ENCODE data around the gene EEPD1. TPM values are rescaled to one million over a fixed set of nuclear protein-coding genes. Genes with fewer than 3 reads are reported as not detected.

EEPD1 gene
- polyA plus RNA-seq, 1 of the 3 experiments (the other 2 are of a cell fraction): 5.0 TPM

GRCh38 chr7:36346260-36346831, 193.3 kb downstream of the EEPD1 start (continued):
- no peak for TF ChIP-seq TAF1 (IDR thresholded peaks at IDR 0.05; ENCODE audit: borderline replicate concordance, low read depth, low read length)

DNA sequence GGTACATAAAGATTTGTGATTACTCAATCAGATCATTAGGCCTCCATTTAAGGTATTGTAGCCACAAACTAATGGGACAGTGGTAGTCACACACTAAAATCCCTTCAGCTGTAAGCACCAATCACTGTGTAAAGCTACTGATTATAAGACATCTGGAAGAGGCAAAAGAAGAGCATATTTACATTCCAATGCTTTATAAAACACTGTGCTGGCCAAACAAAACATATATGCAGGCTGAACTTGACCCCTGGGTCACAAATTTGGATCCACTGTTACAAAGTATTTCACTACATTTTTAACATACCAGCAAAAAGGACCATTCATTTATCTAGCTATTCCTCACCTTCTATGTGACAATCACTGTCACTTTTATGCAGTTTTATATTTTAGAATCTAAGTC, 195.2 kb downstream of the EEPD1 start:
- TF ChIP-seq SIN3A (IDR thresholded peaks at IDR 0.05; ENCODE audit: borderline replicate concordance, low read depth, low read length): no peak
- peak; percentile 25; the same call in 1 of the 2 replicates for TF ChIP-seq NFIC (IDR thresholded peaks at IDR 0.05; ENCODE audit: borderline replicate concordance)
- no peak for TF ChIP-seq JUND (IDR thresholded peaks at IDR 0.05)
- no peak for TF ChIP-seq EP300 (IDR thresholded peaks at IDR 0.05; ENCODE audit: borderline replicate concordance in 1 of 2, low read depth in 1 of 2, low read length in 1 of 2)
- H3K27ac ChIP-seq (ENCODE audit: low read depth in 2 of 2, low read length in 1 of 2): no peak overlapping the region
- H3F3A ChIP-seq (replicated peaks; ENCODE audit: insufficient read depth): peaks cover 4% of the 10 kb centered on the region
- no peak for DNase-seq
- H3K9ac ChIP-seq: no peak overlapping the region
- H3K9me3 ChIP-seq: no peaks in the 10 kb centered on the region
- no peak overlapping the region; the same call in 1 of the 2 replicates for H3K4me2 ChIP-seq
- CTCF ChIA-PET: interaction anchor here (1.0 to 2.0 kb wide), 3 partner anchors 29 to 372 kb away, joined by 4 to 6 read pairs (median 6); no protein-coding TSS in a partner anchor
- no peaks in the 10 kb centered on the region for H4K20me1 ChIP-seq (ENCODE audit: insufficient read depth)
- H3K36me3 ChIP-seq (replicated peaks in 1 of 2; ENCODE audit: control insufficient read depth in 1 of 2, insufficient read depth in 2 of 2, low read length in 1 of 2): no peaks in the 10 kb centered on the region
- peaks cover 0 to 4% of the 10 kb centered on the region in 2 experiments; a peak in 1 of 4 replicates for H3K4me1 ChIP-seq (ENCODE audit: control insufficient read depth in 1 of 2, insufficient read depth in 2 of 2, low read depth in 1 of 2, low read length in 1 of 2)
- POLR2A ChIA-PET: no interaction called here
- H2AFZ ChIP-seq (ENCODE audit: low read depth): no peak overlapping the region
- no peaks in the 10 kb centered on the region for H3K9me2 ChIP-seq
- H3K79me2 ChIP-seq (ENCODE audit: insufficient read depth): no peaks in the 10 kb centered on the region
- H3K27me3 ChIP-seq (ENCODE audit: insufficient read depth): no peaks in the 10 kb centered on the region
- no peak overlapping the region for H3K4me3 ChIP-seq (ENCODE audit: low read depth in 2 of 2, low read length in 1 of 2)

DNA sequence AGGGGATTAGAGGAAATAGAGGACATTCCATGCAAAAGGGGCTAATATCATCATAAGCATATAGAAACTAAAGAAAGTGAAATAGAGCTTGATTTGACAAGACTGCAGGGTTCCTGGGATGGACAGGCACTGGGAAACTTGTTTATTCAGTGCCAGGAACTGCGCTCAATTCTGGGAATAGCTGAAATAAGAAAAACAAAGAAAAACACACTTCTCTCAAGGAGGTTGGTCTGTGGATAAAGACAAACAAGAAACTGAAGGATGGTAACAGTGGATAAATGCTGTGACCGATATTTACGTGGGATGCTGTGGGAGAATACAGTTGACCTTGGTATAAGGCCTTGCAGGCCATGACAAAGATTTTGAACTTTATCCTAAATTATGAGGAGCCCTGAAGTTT, 195.7 kb downstream of the EEPD1 start:
- Histone ChIP-seq H3K9ac (no peak overlapping the region), H3K4me1 (ENCODE audit: control insufficient read depth in 1 of 2, insufficient read depth in 2 of 2, low read depth in 1 of 2, low read length in 1 of 2) (peaks cover 0 to 4% of the 10 kb centered on the region in 2 experiments; a peak in 1 of 4 replicates), H3K9me2 (no peaks in the 10 kb centered on the region), H4K20me1 (ENCODE audit: insufficient read depth) (no peaks in the 10 kb centered on the region), H3F3A (replicated peaks; ENCODE audit: insufficient read depth) (peaks cover 4% of the 10 kb centered on the region), H3K27ac (ENCODE audit: low read depth in 2 of 2, low read length in 1 of 2) (no peak overlapping the region), H3K4me2 (no peak overlapping the region), H3K9me3 (no peaks in the 10 kb centered on the region), H3K4me3 (ENCODE audit: low read depth in 2 of 2, low read length in 1 of 2) (no peak overlapping the region), H3K79me2 (ENCODE audit: insufficient read depth) (no peaks in the 10 kb centered on the region), H2AFZ (ENCODE audit: low read depth) (no peak overlapping the region), H3K27me3 (ENCODE audit: insufficient read depth) (no peaks in the 10 kb centered on the region), H3K36me3 (replicated peaks in 1 of 2; ENCODE audit: control insufficient read depth in 1 of 2, insufficient read depth in 2 of 2, low read length in 1 of 2) (no peaks in the 10 kb centered on the region)
- 95% methylated on average over 3 of the region's 3 CpGs for WGBS (ENCODE audit: low lambda C conversion rate)
- DNase-seq: no peak
- CTCF ChIA-PET: interaction anchor here (1.0 to 1.6 kb wide), 2 partner anchors 57 to 373 kb away, joined by 4 to 6 read pairs; no protein-coding TSS in a partner anchor
- POLR2A ChIA-PET: no interaction called here
- TF ChIP-seq SIN3A (IDR thresholded peaks at IDR 0.05; ENCODE audit: borderline replicate concordance, low read depth, low read length): no peak
- TF ChIP-seq, protein P1, sequence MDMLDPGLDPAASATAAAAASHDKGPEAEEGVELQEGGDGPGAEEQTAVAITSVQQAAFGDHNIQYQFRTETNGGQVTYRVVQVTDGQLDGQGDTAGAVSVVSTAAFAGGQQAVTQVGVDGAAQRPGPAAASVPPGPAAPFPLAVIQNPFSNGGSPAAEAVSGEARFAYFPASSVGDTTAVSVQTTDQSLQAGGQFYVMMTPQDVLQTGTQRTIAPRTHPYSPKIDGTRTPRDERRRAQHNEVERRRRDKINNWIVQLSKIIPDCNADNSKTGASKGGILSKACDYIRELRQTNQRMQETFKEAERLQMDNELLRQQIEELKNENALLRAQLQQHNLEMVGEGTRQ (IDR thresholded peaks at IDR 0.05; ENCODE audit: borderline replicate concordance, low read depth, low read length): no peak
- TF ChIP-seq REST (IDR thresholded peaks at IDR 0.05; ENCODE audit: low read depth, low read length): no peak
- no peak for TF ChIP-seq TAF1 (IDR thresholded peaks at IDR 0.05; ENCODE audit: borderline replicate concordance, low read depth, low read length)
- TF ChIP-seq RFX5 (IDR thresholded peaks at IDR 0.05; ENCODE audit: low read length): no peak
- no peak for TF ChIP-seq NFIC (IDR thresholded peaks at IDR 0.05; ENCODE audit: borderline replicate concordance)
- no peak for TF ChIP-seq GABPA (IDR thresholded peaks at IDR 0.05; ENCODE audit: low read depth)
- TF ChIP-seq YY1 (IDR thresholded peaks at IDR 0.05; ENCODE audit: low read depth): no peak
- no peak for TF ChIP-seq ZBTB33 (IDR thresholded peaks at IDR 0.05; ENCODE audit: borderline replicate concordance, low read depth)
- no peak for TF ChIP-seq NRF1 (IDR thresholded peaks at IDR 0.05; ENCODE audit: low read depth, low read length)
- TF ChIP-seq RAD21 (IDR thresholded peaks at IDR 0.05; ENCODE audit: low read length): no peak
- TF ChIP-seq FOXM1 (IDR thresholded peaks at IDR 0.05; ENCODE audit: low read depth): no peak
- TF ChIP-seq MEF2A (IDR thresholded peaks at IDR 0.05; ENCODE audit: borderline replicate concordance, low read depth): no peak
- TF ChIP-seq, protein P2, sequence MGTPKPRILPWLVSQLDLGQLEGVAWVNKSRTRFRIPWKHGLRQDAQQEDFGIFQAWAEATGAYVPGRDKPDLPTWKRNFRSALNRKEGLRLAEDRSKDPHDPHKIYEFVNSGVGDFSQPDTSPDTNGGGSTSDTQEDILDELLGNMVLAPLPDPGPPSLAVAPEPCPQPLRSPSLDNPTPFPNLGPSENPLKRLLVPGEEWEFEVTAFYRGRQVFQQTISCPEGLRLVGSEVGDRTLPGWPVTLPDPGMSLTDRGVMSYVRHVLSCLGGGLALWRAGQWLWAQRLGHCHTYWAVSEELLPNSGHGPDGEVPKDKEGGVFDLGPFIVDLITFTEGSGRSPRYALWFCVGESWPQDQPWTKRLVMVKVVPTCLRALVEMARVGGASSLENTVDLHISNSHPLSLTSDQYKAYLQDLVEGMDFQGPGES (IDR thresholded peaks at IDR 0.05; ENCODE audit: low read depth, low read length): no peak
- no peak for TF ChIP-seq FOXJ3 (CRISPR knock-in tag; IDR thresholded peaks at IDR 0.05)

All from SK-N-SH (cell line).